Erythroblast (primary cell): Measurements from ENCODE around the gene SLC39A11.

Experiments used
- GATA1 ChIP-seq: IDR thresholded peaks from 2 replicates; pipeline ENCODE4 v1.6.1; 2011; ENCODE audit warnings: low read depth, mild to moderate bottlenecking, control low read depth, low read length, moderate library complexity
- POLR2A ChIP-seq: IDR thresholded peaks from 2 replicates; pipeline ENCODE4 v1.6.1; 2011; ENCODE audit warnings: mild to moderate bottlenecking, low read length

DNA sequence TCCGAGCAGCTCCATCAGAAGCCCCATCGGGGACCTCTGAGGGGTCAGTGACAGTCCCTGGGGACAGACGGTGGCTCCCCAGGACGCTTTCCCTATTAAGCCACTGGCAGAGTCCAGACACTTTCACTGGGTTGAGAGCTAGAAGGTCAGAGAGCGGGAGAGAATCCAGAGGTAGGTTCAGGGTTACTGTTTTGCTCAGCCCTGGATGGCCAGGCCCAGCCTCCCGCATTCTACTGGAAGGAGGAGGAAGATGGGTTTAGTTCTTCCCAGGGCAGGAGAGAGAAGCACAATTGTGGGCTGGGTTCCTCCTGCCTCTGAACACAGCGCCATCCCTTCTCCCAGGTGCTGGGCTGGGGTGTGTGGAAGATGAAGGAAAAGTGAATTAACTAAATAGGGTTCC lies 452.8 kb downstream of the SLC39A11 start:
- no peak for TF ChIP-seq POLR2A
- no peak for TF ChIP-seq GATA1
